ENCODE results near the gene ABCA2.
"Not testable (repeated sequence)": the region's sequence is repeated elsewhere in the genome, so short reads cannot be mapped to it uniquely, and the experiment has no call there.

ABCA2 gene

DNA sequence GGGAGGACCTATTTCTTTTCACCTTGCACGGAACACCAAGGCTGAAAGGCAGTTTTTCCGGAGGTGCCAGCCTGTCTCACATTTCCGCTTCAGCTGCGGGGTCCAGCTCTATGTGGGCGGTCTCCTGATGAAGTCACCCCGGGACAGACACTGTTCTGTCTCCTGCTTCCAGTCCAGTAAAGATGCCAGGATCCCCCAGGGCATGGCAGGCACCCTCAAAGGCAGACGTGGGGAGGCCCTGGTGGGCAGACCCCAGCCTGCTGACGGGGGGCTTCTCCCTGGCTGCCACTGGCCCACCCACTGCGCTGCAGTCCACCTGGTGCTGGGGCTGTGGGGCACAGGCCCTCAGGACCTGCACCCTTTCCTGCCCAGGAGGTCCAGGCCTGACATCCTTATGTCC, 34.8 kb upstream of the ABCA2 start:
- not testable (repeated sequence) for DNase-seq

DNA sequence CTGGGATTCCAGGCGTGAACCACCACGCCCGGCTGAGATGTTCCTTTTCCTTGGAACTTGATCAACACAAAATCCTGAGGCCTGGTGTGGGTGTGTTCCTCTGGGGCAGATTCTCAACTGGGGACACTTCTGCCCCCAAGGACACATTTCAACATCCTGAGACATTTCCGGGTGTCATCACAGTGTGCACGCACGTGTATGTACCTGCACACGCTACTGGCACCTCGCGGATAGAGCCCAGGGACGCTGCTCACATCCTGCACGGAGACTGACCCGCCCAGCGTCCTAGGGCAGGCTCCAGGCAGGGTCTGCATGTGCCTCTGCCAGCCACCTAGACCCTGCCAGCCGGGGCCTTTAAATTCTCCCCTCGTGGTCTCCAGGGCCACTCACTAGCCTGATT, 34.3 kb upstream of the ABCA2 start:
- DNase-seq, result no peak

DNA sequence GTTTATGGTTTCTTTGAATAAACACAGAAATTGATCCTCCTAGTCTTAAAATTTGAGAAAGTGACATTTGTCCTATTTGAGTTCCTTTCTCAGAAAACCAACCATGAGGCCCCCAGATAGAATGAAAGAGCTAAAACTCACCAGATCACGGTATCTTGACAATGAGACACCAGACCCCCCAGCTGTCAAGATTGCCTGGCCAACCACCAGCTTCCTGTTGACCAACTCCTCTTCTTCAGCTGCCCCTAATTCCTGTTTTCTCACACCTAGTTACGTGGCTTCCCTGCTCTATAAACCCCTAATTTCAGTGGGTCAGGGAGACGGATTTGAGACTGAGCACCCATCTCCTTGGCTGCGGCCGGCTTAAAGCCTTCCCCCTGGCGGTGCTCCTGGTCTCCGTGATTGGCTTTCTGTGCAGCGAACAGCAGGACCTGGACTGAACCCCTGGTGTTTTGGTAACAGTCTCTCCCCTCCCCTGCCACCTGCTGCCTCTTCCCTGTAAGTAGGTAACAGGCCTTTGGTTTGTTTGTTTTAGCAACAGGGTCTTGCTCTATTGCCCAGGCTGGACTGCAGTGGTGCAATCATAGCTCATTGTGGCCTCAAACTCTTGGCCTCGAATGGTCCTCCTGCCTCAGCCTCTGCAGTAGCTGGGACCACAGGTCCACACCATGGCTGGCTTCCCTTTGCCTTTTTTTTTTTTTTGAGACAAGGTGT, 30.6 kb upstream of the ABCA2 start:
- DNase-seq, result no peak

DNA sequence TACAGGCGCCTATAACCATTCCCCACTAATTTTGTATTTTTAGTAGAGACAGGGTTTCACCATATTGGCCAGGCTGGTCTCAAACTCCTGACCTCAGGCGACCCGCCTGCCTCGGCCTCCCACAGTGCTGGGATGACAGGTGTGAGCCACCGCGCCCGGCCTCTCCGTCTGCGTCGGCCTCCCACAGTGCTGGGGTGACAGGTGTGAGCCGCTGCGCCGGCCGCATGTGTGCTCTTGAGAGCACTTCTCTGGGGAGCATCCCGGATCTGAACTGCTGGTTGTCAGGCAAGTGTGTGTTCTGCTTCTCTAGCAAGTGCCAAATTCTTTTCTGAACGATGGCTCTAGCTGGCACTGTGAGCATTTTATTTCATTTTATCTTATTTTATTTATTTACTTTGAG, 29.5 kb upstream of the ABCA2 start:
- no peak for DNase-seq

DNA sequence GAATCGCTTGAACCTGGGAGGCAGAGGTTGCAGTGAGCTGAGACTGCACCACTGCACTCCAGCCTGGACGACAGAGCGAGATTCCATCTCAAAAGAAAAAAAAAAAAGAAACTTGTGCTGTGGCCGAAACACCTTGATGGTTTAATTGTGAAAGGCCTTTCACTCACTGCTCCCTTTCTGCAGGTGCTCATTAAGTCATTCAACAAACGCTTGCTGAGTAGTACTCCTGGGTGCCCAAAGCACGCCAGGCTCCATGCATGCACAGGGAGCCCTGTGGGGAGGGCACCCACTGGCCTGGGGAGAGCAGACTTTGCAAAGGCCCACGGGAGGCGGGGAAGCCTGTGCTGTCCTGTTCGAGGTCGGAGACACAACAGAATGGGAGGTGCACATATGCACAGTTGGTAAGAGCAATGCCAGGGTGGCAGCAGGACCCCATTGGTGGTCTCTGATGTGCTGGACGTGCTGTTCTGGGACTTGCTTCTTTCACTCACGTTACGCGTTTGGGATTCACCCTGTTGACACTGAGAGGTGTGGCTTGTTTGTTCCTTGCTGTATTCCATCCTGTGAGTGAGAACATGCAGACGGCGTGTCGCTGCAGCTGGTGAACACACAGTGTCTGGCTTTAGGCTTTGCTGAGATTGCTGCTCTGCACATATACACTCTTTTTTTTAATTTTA, 28.8 kb upstream of the ABCA2 start:
- DNase-seq, result no peak

DNA sequence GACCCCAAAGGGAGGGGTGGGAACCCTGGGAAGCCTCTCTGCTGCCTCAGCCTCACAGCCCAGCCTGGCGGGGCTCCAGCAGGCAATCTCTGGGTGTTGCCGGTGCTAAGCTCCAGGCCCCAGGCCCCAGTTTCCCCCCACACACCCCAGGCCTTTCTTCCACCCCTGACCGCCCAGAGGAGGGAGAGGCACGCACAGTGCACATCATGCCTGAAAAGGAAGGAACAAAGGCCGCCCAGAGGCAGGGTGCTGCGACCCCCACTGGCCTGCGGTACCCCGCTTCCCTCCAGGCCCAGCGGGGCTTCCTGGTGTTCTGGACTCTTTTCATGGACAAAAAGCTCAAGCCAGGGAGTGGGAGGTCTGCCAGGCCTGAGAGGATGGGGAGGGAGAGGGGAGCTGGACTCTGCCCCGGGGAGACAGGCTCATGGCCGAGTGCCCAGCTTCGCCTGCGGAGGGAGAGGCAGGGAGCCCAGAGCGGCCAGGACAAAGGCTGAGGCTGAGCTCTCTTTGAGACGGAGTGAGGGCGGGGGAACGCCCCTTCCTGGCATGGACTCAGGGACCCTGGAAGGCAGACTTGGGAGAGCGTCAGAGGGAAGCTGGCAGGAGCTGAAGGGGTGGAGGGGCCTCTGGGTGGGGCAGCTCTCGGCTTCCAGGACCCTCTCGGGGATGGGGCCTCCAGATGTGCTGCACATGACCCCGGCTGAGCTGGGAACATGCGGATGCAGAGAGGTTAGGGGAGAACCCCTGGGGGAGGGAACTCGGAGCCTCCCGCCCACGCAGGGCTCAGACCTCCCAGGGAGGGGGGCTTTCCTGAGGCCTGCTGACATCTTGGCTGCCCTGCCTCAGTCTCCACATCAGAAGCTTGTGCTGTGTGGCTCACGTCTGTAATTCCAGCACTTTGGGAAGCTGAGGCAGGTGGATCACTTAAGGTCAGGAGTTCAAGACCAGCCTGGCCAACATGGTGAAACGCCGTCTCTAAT, 27.6 kb upstream of the ABCA2 start:
- DNase-seq, result no peak

DNA sequence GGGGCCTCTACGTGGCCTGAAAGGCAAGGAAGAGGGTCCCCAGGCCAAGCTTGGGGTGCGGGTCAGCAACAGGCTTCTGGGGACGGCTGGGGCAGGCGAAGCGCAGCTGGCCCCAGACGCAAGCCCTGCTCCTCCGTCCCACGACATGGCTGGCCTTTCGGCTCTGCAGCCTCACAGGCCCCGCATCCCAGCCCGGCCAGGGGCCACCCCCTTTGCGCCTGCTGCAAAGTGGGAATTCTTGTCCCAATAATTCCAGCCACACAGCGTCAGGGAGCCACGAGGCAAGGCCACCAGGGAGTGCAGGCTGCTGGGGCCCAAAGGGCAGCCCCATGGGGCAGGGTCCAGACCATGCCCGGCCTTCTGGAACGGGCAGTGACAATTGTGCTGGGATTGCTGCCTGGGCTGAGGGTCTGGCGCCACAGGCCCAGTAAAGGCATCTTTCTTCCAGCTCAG, 26.9 kb upstream of the ABCA2 start:
- no peak for DNase-seq

DNA sequence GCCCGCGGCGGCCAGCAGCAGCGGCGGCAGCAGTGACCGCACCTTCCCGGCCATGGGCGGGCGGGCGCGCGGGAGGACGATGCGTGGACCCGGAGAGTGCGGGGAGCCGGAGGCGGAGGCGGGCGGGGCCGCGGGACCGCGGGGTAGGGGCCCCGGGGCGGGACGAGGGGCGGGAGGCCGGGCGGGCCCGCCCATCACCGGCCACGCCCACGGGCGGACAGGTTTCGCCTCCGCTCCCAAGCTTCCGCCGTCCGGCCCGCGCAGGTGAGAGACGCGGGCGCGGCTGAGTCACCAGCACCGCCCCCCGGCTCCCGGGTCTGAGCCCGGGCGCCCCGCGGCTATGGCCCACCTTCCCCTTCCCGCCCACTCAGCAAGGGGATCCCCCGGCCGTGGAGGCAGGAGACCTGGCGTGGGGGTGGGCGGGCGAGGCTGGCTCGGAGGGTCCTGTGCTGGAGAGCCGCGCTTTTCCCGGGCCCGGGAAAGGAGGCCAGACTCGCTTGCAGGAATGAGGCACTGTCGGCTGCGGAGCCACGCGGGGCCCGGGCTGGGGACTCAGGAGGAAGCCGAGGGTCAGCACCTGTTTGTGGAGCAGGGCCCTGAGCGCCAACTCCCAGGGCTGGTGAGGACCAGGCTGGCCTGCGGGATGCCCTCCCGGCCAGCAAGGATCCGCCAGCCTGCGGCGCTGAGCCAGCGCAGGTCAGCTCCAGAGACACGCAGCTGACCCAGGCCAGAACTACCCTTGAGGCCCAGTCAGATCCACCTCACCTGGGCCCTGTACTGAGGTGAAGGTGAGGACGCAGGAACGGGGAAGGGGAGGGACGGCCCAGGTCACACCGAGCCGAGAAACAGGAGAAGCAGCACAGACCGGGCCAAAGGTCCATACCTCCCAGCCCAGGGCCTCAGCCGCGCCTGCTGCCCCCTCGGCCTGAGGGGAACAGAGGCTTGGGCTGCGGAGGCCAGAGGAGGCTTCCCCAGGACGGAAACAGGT, 26.2 kb upstream of the ABCA2 start, which contains the start of gene ENTPD2:
ENTPD2 (minus strand) TSS at position 118 of the 988 bp plus-strand sequence; CDS start at position 54, 64 bp downstream.
- peak; percentile 44 to 58 for DNase-seq

DNA sequence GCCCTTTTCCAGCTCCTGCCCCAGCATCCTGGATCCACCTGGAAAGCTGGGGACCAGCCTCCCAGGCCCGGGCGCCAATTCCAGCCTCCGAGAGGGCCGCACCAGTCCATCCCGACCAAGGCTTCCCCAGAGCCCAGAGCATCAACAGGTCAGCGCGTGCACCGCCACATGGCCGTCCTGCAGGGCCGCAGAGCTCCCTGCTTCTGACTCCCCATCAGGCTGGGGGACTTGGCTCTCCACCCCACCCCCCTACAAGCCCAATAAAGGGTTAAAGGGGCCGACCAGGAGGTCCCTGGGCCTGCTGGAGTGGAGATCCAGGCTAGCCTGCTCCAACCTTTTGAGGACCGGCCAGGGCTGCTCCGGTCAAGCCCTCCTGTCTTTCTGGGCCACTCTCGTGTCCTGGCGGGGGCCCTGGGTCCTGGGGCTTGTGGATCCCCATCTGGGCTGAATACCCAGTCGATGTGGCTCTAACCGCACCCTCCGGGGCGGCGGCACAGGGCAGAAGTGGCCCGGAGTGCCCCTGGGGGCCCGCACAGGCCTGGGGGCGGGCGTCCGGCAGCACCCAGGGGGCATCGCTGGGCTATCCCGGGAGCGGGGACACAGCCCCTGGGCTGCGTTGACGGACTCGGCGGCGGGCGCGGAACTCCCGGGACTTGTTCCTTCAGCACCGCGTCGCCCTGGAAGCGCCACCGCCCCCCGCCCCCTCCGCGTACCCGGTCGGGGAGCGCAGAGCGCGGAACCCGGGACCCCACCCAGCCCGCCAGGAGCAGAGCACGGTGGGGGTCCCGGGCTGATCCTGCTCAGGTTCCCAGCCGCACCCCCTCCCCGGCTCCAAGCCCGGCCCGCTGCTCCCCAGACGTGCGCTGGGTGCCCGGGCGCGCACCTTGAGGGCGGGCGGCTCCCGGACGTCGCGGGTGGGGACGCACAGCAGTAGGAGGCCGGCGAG, 25.2 kb upstream of the ABCA2 start:
- DNase-seq, result no peak

DNA sequence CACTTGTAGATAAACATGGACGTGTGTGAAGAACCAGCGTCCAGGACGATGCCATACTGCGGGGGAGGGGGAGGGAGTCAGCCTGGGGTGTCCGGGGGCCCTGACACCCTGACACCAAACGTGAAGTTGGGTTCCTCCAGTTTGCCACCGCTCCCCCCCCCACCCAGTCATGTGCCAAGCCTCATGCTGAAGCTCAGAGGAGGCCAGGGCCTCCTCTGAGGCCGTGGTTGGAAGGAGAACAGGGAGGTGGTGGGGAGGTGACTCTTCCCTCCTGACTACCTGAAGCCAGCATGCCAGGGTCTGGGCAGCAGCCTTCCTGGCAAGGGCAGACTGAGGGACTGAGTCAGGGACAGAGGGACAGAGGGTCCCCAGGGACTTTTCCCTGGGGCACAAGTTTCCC, 24.3 kb upstream of the ABCA2 start:
- no peak for DNase-seq

DNA sequence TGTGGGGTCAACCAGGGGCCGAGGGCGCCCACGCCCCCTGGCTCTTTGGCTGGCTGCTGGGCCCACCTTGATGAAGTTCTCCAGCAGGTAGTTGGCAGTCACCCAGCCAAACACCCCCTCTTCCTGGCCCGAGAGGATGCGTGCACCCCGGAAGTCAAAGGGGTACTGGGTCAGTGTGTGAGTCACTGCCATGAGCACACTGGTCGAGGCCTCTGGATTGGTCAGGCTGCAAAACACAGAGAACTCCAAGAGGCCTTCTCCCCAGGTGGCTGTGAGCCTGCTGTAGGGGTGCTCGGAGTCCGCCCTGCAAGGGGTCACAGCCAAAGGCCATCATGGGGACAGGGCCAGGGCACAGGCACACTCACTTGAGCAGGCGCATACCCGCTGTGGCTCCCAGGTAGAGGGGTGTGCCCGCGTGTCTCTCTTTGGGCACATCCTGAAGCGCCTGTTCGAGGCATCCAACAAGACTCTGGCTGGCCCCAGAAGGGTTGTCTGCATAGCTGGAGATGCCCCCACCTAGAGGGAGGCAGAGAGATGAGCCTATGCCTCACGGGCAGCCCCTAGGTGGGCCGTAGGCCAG, 23.2 kb upstream of the ABCA2 start:
- no peak for DNase-seq

DNA sequence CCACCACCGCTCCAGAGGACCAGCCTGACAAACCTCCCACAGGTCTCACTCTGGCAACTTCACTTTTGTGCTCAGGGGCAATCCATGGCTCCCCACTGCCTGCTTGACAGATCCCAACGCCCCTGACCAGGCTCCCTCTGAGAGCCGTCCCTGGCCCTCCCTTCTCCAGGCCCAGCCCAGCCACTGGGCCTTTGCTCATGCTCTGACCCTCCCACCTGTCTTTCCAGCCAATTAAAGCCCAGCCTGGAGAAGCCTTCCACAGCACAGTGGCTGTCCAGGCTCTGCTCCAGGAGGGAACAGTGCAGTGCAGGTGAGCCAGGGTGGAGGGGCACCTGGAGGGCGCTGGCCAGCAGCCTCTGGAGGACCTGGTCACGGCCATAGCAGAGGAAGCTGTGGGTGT, 22.5 kb upstream of the ABCA2 start:
- DNase-seq, result no peak

DNA sequence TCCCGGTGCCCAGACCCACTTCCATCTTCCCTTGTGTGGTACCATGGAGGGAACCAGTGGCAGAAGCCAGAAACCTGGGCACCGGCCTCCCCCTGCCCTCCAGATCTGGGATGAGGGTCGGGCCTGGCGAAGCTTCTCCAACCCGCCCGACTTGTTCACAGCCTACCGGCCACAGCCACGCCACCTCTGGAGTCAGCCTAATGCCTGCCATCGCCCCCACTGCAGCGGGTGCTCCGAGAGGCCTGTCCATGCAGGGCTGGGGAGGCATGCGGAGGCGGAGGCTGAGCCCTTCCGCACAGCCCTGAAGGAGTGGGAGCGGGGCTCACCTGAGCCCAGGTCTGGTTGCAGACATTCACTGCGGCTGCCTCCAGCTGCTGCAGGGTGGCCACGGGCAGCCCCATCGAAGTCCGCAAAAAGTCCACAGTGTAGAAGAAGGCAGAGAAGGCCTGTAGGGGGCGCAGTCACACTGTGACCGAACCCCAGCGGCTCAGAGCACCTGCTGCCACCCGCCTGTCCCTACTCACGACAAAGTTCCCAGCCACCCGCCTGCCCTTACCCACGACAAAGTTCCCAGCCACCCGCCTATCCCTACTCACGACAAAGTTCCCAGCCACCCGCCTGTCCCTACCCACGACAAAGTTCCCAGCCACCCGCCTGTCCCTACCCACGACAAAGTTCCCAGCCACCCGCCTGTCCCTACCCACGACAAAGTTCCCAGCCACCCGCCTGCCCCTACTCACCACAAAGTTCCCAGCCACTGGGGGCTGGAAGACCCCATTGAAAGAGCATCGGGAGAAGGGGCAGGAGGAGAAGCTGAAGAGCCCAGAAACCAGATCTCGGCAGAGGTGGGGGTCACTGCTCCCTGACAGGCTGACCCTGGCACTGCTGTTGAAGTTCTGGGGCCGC, 21.8 kb upstream of the ABCA2 start:
- DNase-seq, result peak in 1 of 2 donors; percentile 52

DNA sequence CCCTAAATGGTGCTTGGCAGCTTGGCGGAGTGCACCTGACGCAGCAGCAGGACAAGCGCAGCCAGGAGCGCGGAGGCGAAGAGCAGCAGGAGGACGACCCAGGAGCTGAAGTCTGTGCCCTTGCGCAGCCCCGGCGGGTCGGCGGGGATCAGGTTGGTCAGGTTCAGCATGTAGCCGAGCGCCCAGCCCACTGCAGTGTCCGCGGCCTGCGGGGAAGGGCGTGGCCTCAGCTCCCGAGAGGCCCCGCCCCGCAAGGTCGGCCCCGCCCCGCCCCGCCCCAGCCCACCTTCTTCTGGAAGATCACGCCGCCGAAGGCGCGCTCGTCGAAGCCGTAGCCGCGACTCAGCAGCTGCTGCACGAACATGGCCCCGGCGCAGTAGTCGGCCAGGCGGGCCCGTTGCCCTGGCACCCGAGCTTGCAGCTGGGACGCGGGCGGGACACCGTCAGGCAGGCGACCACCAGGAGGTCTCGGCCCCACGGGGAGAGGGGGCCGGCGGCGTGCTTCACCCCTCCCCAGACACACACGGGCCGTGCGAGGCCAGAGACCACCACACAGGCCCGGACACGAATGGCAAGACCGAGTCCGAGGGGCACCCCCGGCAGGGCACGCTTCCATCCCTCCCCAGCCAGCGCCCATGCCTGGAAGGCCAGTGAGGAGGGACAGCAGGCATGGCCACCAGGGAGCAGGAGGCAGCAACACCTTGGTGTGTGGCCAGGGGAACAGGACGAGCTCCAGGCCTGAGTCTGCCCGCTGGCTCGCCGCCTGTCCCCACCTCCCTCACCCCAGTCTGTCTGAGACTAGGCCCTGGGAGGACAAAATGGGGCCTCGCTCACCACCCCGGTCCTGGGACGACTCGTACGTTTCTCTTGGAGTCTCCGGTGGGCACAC, 20.9 kb upstream of the ABCA2 start:
- DNase-seq, result no peak

DNA sequence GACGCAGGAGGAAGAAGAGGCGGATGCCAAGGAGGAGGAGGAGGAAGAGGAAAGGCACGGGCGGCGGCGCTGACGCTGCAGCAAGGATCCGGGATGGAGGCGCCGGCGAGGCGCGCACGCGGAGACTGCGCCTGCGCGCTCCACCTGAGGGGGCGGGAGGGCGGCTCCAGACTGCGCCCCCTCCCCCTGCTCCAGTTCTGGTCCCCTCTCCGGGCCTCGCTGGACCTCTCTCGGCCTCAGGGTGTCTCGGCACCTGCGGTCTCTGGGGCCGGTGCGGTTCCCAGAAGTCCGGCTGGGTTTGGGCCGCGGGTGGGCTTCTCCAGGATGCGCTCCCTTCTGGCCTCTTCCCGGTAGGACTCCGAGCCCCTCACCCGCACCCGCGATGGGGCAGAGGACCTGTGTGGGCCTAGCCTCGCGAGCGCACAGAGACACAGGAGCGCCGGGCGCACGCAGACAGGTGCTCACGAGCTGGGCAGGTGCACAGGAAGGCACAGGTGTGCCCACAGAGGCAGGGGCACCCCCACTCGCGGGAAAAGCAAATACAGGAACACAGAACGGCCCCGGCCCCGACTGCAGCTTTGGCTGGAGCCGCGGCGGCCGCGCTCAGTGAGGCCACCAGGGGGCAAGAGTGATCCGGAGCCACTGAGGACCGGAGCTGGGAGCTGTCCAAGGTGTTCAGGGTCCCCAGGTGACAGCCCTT, 18.2 kb upstream of the ABCA2 start, which contains the start of gene NPDC1:
NPDC1 (minus strand) TSS at position 90 of the 700 bp plus-strand sequence. CDS start 188 bp downstream, outside the sequence.
- peak; percentile 77 to 82 for DNase-seq

DNA sequence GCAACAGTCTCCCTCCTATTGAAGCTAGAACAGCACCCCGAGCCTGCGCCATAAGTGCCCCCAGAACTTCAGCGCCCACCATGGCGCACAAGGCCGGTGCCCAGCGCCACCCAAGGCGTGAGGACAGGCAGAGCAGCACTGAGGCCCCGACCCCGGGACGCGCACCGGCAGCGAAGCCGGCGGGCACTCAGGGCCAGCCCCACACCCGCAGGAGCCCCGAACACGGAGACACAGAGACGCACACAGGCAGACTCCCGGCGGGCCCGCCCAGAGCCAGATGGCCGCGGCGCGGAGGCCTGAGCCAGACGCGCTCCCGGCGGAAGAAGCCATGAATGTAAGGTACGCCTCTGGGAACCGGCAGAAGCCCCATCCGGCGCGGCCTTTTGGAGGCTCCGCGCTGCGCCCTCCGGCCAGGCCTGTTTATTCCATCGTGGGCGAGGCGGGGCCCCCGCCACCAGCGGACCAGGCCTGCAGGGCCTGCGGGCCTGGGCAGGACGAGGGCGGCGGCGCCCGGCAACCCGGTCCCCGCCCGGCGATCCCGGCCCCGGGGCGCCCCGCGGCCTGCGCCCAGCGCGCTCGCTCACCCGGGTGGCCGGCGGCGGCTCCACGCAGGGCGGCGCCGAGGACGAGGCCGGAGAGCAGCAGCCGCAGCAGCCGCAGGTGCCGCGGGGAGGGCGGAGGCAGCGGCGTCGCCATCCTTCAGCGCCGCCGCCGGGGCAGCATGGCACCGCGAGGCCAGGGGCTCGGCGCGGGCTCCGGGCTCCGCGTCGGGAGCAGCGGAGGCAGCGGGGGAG, 17.5 kb upstream of the ABCA2 start:
- no peak for DNase-seq

All from activated CD4-positive, alpha-beta T cell treated with anti-CD3 and anti-CD28 coated beads for 4 hours (primary cell).